GM12875 (cell line): ENCODE data around the gene TRPC6.

ENCODE experiments used
- H3K4me3 ChIP-seq: one replicate; pipeline ENCODE4 v1.5.1; 2011; ENCODE audit warnings: low read depth, low read length, control low read depth
- TF ChIP-seq, protein P1 (sequence below): IDR thresholded peaks from 2 replicates; pipeline ENCODE4 v1.5.1; 2011; ENCODE audit warnings: low read depth, mild to moderate bottlenecking, control low read depth, inconsistent platforms, low read length, moderate library complexity, borderline replicate concordance; ENCODE audit not compliant: insufficient read depth

TRPC6 gene

DNA sequence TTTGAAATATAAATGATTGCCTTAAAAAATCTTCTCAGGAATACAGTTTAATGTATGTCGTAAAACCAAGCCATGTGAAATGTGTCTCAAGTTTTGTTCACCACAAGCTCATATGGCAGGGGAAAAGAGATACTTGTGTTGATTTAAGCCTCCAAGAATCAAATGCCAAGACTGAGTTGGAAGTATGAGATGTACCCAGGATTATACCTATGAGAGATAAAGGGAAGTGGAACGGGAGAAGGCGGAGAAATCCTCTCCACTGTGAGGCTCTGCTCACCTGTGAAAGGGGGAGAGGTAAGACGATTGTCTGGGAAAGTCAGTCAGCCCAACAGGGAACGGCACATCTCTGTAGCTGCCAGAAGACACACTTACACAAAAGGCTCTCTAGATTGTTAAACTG is 124.8 kb downstream of the TRPC6 start:
- no peak overlapping the region for H3K4me3 ChIP-seq
- TF ChIP-seq, protein P1, sequence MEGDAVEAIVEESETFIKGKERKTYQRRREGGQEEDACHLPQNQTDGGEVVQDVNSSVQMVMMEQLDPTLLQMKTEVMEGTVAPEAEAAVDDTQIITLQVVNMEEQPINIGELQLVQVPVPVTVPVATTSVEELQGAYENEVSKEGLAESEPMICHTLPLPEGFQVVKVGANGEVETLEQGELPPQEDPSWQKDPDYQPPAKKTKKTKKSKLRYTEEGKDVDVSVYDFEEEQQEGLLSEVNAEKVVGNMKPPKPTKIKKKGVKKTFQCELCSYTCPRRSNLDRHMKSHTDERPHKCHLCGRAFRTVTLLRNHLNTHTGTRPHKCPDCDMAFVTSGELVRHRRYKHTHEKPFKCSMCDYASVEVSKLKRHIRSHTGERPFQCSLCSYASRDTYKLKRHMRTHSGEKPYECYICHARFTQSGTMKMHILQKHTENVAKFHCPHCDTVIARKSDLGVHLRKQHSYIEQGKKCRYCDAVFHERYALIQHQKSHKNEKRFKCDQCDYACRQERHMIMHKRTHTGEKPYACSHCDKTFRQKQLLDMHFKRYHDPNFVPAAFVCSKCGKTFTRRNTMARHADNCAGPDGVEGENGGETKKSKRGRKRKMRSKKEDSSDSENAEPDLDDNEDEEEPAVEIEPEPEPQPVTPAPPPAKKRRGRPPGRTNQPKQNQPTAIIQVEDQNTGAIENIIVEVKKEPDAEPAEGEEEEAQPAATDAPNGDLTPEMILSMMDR, result no peak

DNA sequence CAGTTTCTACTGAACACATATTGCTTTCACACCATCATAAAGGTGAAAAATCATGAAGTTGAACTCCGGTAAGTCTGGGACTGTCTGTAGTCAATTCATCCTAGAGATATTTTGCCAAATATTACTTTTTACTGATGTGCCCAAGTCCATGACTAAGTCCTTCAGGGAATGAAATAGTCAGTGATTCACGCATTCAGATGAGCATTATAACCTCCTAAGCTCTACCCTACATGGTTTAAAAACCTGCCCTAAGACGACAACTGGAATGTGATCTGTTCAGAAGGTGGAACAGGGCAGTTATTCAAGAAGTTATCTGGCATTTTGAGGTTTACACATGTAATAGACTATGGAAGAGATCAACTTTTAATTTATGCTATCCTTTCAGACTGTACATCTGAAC is 125.6 kb downstream of the TRPC6 start:
- TF ChIP-seq, protein P1, result no peak
- no peak overlapping the region for H3K4me3 ChIP-seq

DNA sequence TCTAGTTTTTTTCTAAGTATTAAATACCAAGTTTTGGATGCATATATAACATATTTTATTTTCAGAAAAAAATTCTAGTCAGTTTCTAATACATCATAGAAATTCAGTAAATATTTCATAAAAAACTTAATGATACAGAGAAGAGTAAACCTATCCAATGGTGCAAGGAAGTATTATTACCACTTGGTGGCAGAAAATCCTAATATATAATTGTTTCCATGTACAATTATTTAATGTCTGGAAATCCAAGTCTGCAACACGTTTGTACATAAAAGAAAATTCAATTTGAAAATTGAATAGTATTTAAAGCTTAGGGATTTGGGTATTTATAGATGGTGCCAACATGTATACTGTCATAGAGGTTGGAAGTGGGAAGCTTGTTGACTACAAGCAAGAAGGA is 127.0 kb downstream of the TRPC6 start:
- TF ChIP-seq, protein P1, result no peak
- no peak overlapping the region for H3K4me3 ChIP-seq

DNA sequence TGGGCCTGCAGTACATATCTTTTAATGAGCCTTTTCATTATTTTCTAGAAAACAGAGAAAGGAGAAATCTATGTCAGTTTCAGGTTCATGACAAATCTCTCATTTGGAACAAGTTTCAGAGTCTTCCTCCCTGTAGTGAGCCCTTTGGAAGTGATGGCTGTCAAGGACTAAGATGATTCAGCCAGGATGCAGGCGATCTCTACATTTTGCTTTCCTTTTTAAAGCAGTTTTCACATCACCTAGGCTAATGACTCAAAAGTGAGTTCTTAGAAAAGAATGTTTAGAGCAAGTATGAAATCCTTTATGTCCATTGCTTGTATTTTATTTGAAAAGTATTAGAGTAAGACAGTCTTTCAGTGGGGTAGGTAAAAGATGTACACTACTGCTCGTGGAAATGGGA is 130.1 kb downstream of the TRPC6 start:
- TF ChIP-seq, protein P1, result no peak
- no peak overlapping the region for H3K4me3 ChIP-seq

DNA sequence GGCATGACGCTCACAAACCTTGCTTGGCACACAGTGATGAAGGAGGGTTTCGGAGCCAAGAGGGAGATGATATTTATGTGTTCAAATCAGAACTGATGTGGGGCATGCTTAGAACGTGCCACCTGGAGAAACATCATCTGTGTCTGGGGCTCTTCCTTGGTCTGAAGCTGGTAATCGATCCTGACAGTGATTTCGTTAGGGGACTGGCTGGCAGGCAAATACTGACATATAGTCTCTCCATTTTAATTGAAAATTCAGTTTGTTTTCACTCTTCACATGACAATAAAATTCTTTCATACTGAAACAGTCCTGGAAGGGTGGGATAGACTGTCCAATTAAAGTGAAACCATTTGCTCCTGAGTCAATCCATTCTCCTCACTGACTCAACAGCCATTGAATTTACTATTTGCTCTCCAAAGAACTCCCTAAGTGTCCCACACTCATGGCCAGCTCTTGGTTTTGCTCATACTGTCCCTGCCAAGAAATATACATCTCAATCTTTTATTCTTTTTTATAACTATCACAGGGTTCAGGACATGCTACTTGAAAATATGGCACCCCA is 134.8 kb downstream of the TRPC6 start:
- TF ChIP-seq, protein P1, result no peak
- no peak overlapping the region for H3K4me3 ChIP-seq

DNA sequence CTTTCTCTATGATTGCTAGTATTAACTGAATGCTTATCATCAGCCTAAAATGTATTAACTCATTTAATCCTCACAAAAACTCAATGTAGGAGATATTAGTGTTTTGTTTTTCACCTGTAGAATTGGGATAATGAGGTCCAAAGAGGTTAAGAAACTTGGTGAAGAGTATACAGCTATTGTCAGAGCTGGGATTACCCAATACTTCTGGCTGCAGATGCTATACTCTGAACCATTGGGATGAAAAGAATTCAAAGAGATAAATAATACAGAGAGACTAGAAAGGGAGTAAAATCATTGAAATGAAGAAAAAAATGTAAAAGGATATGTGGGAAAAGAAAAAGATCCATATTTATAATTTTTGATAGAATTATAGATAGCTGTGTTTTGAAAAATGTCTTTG is 137.1 kb downstream of the TRPC6 start:
- TF ChIP-seq, protein P1, result no peak
- H3K4me3 ChIP-seq, result no peak overlapping the region

DNA sequence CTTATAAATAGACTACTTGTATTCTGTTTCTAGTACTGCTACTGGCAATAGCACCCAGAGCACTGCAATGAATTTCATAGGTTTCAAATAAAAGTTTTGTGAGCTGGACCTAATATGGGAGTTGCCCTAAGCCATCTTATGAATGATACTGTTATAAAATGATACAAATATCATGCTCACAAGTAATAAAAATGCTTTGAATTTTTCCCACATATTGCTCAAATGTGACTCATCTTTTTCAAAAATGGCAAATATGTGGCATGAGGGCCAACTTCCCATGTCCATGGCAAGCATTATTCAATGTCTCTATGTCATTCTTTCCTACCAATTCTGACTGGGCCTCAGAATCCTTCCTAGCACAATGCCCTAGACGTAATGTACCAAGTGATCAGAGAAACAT is 137.6 kb downstream of the TRPC6 start:
- no peak overlapping the region for H3K4me3 ChIP-seq
- TF ChIP-seq, protein P1, result no peak
